Measurements from ENCODE around the gene HDAC4.

- TF ChIP-seq CTCF (IDR thresholded peaks at IDR 0.05; ENCODE audit: low read length) (no peak), EZH2phosphoT487 (IDR thresholded peaks at IDR 0.05; ENCODE audit: low read length) (no peak), EZH2 (optimal IDR thresholded peaks at IDR 0.05; ENCODE audit: low read depth, low read length) (no peak)
Observed at GRCh38 chr2:239166201-239166834, 234.5 kb downstream of the HDAC4 start.
